ENCODE measurements around the gene CHAT.
A peak's percentile ranks its signal among the peaks of the same experiment; 100 is the strongest.

The CHAT gene

DNA sequence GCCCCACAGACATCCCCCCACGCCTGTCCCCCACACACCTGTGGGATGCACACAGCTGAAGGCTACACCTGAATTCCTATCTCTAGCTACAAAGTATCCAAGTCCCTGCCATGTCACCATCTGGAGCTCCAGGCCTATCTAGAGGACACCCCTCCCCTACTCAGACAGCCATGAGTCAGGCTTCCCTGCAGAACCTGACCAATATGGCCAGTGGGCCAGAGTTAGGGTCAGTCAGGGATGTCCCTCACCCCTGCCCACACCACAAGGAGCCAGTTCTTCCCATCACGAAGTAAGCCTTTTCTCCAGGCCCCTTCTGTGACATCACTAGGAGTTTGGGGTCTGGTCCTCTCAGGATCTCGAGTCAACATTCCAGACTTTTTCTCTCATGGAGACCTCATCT is 14.3 kb upstream of the CHAT start:
- ATAC-seq (ENCODE audit: low read depth) (no peak), DNase-seq (ENCODE audit: low spot score) (no peak)
- Histone ChIP-seq H3K27ac (ENCODE audit: poor library complexity, severe bottlenecking) (no peak overlapping the region), H3K9me3 (ENCODE audit: severe bottlenecking) (no peaks in the 10 kb centered on the region), H3K36me3 (ENCODE audit: low read depth) (no peaks in the 10 kb centered on the region), H3K4me1 (ENCODE audit: insufficient read depth, poor library complexity, severe bottlenecking) (peaks cover 9% of the 10 kb centered on the region), H3K4me3 (ENCODE audit: severe bottlenecking) (no peak overlapping the region), H3K27me3 (ENCODE audit: insufficient read depth, poor library complexity, severe bottlenecking) (no peaks in the 10 kb centered on the region)
- TF ChIP-seq, protein P1, sequence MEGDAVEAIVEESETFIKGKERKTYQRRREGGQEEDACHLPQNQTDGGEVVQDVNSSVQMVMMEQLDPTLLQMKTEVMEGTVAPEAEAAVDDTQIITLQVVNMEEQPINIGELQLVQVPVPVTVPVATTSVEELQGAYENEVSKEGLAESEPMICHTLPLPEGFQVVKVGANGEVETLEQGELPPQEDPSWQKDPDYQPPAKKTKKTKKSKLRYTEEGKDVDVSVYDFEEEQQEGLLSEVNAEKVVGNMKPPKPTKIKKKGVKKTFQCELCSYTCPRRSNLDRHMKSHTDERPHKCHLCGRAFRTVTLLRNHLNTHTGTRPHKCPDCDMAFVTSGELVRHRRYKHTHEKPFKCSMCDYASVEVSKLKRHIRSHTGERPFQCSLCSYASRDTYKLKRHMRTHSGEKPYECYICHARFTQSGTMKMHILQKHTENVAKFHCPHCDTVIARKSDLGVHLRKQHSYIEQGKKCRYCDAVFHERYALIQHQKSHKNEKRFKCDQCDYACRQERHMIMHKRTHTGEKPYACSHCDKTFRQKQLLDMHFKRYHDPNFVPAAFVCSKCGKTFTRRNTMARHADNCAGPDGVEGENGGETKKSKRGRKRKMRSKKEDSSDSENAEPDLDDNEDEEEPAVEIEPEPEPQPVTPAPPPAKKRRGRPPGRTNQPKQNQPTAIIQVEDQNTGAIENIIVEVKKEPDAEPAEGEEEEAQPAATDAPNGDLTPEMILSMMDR (IDR thresholded peaks at IDR 0.05; ENCODE audit: poor library complexity, severe bottlenecking): no peak

DNA sequence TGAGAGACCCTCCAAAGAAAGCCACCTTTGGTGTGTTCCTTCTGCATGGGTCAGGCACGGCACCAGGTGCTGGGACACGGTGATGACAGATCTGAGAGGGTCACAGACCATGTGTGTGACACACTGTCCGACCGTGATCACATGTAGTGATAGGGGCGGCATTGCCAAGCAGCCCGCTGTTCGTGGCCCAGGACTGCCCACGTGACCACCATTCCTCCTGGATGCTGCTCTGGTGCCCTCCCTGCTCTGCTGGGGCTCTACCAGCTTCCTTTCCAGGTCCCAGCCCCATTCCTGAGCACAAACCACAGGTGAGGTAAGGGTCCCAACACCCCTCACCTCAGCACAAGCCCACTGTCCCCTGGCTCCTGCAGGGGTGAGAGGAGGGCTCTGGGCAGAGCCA is 13.8 kb upstream of the CHAT start:
- Histone ChIP-seq H3K36me3 (ENCODE audit: low read depth) (no peaks in the 10 kb centered on the region), H3K4me1 (ENCODE audit: insufficient read depth, poor library complexity, severe bottlenecking) (peaks cover 9% of the 10 kb centered on the region), H3K4me3 (ENCODE audit: severe bottlenecking) (no peak overlapping the region), H3K27ac (ENCODE audit: poor library complexity, severe bottlenecking) (no peak overlapping the region), H3K9me3 (ENCODE audit: severe bottlenecking) (no peaks in the 10 kb centered on the region), H3K27me3 (ENCODE audit: insufficient read depth, poor library complexity, severe bottlenecking) (no peaks in the 10 kb centered on the region)
- no peak for DNase-seq (ENCODE audit: low spot score)
- TF ChIP-seq, protein P1 (IDR thresholded peaks at IDR 0.05; ENCODE audit: poor library complexity, severe bottlenecking): no peak
- no peak for ATAC-seq (ENCODE audit: low read depth)

DNA sequence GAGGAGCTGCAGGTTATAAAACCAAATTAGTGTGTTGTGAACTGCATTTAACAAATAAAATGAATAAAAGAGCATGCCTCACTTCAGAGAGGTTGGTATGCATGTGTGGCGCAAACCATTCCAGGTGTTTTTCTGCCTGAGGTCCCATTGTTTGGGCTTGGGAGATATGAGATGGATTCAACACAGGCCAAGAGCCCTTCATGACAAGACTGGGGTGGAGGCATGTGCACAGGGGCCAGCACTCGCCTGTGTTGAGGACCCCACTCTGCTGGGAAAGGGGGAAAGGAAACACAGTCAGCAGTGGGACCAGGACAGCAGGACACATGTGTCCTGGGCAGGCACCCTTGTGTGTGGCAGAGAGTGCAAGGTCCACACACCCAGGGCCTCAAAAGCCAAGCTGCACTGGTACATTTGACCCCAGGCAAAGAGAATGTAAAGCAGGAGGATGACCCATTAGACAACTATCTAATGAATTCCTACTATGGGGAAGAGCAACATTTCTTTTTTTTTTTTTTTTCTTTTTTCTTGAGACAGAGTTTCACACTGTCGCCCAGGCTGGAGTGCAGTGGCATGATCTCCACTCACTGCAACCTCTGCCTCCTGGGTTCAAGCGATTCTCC is 12.9 kb upstream of the CHAT start:
- ATAC-seq (ENCODE audit: low read depth): no peak

DNA sequence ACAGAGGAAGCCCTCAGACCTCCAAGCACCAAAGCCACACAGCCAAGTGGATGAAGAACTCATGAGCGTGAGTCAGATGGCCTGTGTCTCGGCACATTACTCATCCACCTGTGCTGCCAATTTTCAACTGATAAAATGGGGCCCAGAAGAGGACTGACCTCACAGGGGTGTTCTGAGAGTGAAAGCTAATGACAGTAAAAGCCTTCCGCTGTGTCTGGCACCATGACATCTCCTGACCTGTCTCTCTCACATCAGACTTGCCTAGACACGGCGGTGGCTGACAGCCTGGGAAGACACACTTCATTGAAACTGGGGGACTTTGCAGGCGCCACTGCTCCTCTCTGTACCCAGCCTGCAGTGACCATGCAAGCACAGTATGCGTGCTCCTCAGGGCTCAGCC is 12.0 kb upstream of the CHAT start:
- Histone ChIP-seq H3K4me1 (ENCODE audit: insufficient read depth, poor library complexity, severe bottlenecking) (peaks cover 9% of the 10 kb centered on the region), H3K4me3 (ENCODE audit: severe bottlenecking) (no peak overlapping the region), H3K27ac (ENCODE audit: poor library complexity, severe bottlenecking) (no peak overlapping the region), H3K27me3 (ENCODE audit: insufficient read depth, poor library complexity, severe bottlenecking) (no peaks in the 10 kb centered on the region), H3K9me3 (ENCODE audit: severe bottlenecking) (no peaks in the 10 kb centered on the region), H3K36me3 (ENCODE audit: low read depth) (no peaks in the 10 kb centered on the region)
- DNase-seq (ENCODE audit: low spot score): no peak
- peak; percentile 78 for ATAC-seq (ENCODE audit: low read depth)
- TF ChIP-seq, protein P1 (IDR thresholded peaks at IDR 0.05; ENCODE audit: poor library complexity, severe bottlenecking): no peak

More for the DNA sequence above, 12.9 kb upstream of the CHAT start:
- Histone ChIP-seq H3K4me3 (ENCODE audit: severe bottlenecking) (no peak overlapping the region), H3K27ac (ENCODE audit: poor library complexity, severe bottlenecking) (no peak overlapping the region), H3K27me3 (ENCODE audit: insufficient read depth, poor library complexity, severe bottlenecking) (no peaks in the 10 kb centered on the region), H3K9me3 (ENCODE audit: severe bottlenecking) (no peaks in the 10 kb centered on the region), H3K36me3 (ENCODE audit: low read depth) (no peaks in the 10 kb centered on the region), H3K4me1 (ENCODE audit: insufficient read depth, poor library complexity, severe bottlenecking) (peaks cover 9% of the 10 kb centered on the region)
- TF ChIP-seq, protein P1 (IDR thresholded peaks at IDR 0.05; ENCODE audit: poor library complexity, severe bottlenecking): no peak
- DNase-seq (ENCODE audit: low spot score): no peak

DNA sequence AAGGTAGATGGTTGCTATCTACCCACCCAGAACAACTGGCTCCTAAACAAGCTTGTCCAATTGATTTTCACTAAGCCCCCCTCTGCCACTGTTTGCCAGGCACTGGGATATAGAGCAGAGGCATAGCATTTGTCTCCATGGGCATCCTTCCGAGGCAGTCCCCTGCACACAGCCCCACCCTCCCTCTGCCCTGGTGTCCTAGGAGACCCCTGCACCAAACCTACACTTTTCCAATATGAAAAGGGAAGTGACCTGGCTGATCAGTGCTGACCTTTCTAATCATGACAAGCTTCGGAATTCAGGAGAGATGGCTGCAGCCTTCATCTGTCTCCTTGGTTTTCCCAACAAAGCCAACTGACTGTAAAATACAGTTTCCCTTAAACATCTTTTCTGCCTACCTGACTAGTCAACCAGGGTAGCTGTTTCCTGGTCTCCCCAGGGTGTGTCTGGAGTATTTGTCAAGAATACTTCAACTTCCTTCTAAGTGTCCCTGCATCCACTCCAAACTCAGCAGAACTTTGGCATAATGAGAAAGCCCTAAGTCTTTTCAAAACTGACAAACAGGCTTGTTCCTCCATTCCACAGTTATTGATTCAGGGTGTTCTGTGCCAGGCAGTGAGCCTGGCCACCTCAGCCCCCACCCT is 11.3 kb upstream of the CHAT start:
- Histone ChIP-seq H3K4me1 (ENCODE audit: insufficient read depth, poor library complexity, severe bottlenecking) (peaks cover 9% of the 10 kb centered on the region), H3K27ac (ENCODE audit: poor library complexity, severe bottlenecking) (no peak overlapping the region), H3K27me3 (ENCODE audit: insufficient read depth, poor library complexity, severe bottlenecking) (peaks cover 5% of the 10 kb centered on the region), H3K4me3 (ENCODE audit: severe bottlenecking) (no peak overlapping the region), H3K36me3 (ENCODE audit: low read depth) (no peaks in the 10 kb centered on the region), H3K9me3 (ENCODE audit: severe bottlenecking) (no peaks in the 10 kb centered on the region)
- ATAC-seq (ENCODE audit: low read depth): no peak
- TF ChIP-seq, protein P1 (IDR thresholded peaks at IDR 0.05; ENCODE audit: poor library complexity, severe bottlenecking): no peak
- DNase-seq (ENCODE audit: low spot score): no peak
